Astrocyte (in vitro differentiated cells and primary cell): ENCODE data around the gene KRT31. TPM values are rescaled to one million over a fixed set of nuclear protein-coding genes. Genes with fewer than 3 reads are reported as not detected.

Source experiments
- DNase-seq: peaks from one replicate; pipeline ENCODE4 v3.0.0-alpha.2; 2010; ENCODE audit warnings: low read depth
- FAIRE-seq: peaks from 2 replicates; lab custom pipeline; 2011; peaks lifted over from hg19 to GRCh38; lab: Jason Lieb, UNC
- H2AFZ ChIP-seq: 2 replicates; pipeline ENCODE4 v1.6.0; 2012; ENCODE audit warnings: low read depth, low read length, inconsistent platforms
- H3K27ac ChIP-seq: 2 replicates; pipeline ENCODE4 v1.5.1; 2011; ENCODE audit warnings: low read depth, low read length, inconsistent platforms
- H3K27me3 ChIP-seq: 2 replicates; pipeline ENCODE4 v1.6.0; 2011; ENCODE audit warnings: low read length, inconsistent platforms; ENCODE audit not compliant: insufficient read depth
- H3K36me3 ChIP-seq: 2 replicates; pipeline ENCODE4 v1.5.1; 2011; ENCODE audit warnings: low read length, inconsistent platforms; ENCODE audit not compliant: insufficient read depth
- H3K4me1 ChIP-seq: 2 replicates; pipeline ENCODE4 v1.5.1; 2011; ENCODE audit warnings: low read length, inconsistent platforms; ENCODE audit not compliant: insufficient read depth
- H3K4me2 ChIP-seq: 2 replicates; pipeline ENCODE4 v1.6.0; 2012; ENCODE audit warnings: low read length, inconsistent platforms
- H3K4me3 ChIP-seq: 2 replicates; pipeline ENCODE4 v1.5.1; 2011; ENCODE audit warnings: low read depth, mild to moderate bottlenecking, low read length, inconsistent platforms; ENCODE audit not compliant: insufficient read depth
- H3K79me2 ChIP-seq: 2 replicates; pipeline ENCODE4 v1.6.0; 2012; ENCODE audit warnings: mild to moderate bottlenecking, low read length, inconsistent platforms; ENCODE audit not compliant: insufficient read depth
- H3K9ac ChIP-seq: 2 replicates; pipeline ENCODE4 v1.6.0; 2012; ENCODE audit warnings: mild to moderate bottlenecking, low read length, inconsistent platforms
- H3K9me3 ChIP-seq: 2 replicates; pipeline ENCODE4 v1.5.1; 2012; ENCODE audit warnings: low read depth, mild to moderate bottlenecking, low read length, inconsistent platforms; ENCODE audit not compliant: insufficient read depth
- H4K20me1 ChIP-seq: 2 replicates; pipeline ENCODE4 v1.6.0; 2012; ENCODE audit warnings: low read length, inconsistent platforms; ENCODE audit not compliant: insufficient read depth
- H3K27ac Mint-ChIP-seq: one replicate; pipeline ENCODE4 v1.8.0; 2021; ENCODE audit warnings: mild to moderate bottlenecking, mixed read lengths; ENCODE audit not compliant: unreplicated experiment
- H3K27me3 Mint-ChIP-seq: one replicate; pipeline ENCODE4 v1.8.0; 2021; ENCODE audit warnings: low read depth, mixed read lengths; ENCODE audit not compliant: unreplicated experiment
- H3K36me3 Mint-ChIP-seq: one replicate; pipeline ENCODE4 v1.8.0; 2021; ENCODE audit warnings: low read depth, mixed read lengths; ENCODE audit not compliant: unreplicated experiment
- H3K4me1 Mint-ChIP-seq: one replicate; pipeline ENCODE4 v1.8.0; 2021; ENCODE audit warnings: low read depth, mixed read lengths; ENCODE audit not compliant: unreplicated experiment
- H3K4me3 Mint-ChIP-seq: one replicate; pipeline ENCODE4 v1.8.0; 2021; ENCODE audit warnings: mild to moderate bottlenecking, moderate library complexity, mixed read lengths; ENCODE audit not compliant: unreplicated experiment
- H3K9me3 Mint-ChIP-seq: one replicate; pipeline ENCODE4 v1.8.0; 2021; ENCODE audit warnings: mild to moderate bottlenecking, mixed read lengths; ENCODE audit not compliant: unreplicated experiment
- EZH2 ChIP-seq: IDR thresholded peaks from 2 replicates; pipeline ENCODE4 v1.6.1; 2012; ENCODE audit warnings: mild to moderate bottlenecking, low read length, inconsistent platforms; ENCODE audit not compliant: insufficient read depth
- total RNA-seq: library from RNA; stranded (reverse); gene quantifications from 2 replicates; pipeline ENCODE4 v1.2.1, GENCODE V29; 2021
- TF ChIP-seq, protein P1 (sequence below): IDR thresholded peaks from 2 replicates; pipeline ENCODE4 v1.5.1; 2011; ENCODE audit warnings: low read depth, mild to moderate bottlenecking, inconsistent platforms, low read length, moderate library complexity; ENCODE audit not compliant: insufficient read depth

The KRT31 gene
- total RNA-seq, 1 donor from 2014 or later, result not detected

DNA sequence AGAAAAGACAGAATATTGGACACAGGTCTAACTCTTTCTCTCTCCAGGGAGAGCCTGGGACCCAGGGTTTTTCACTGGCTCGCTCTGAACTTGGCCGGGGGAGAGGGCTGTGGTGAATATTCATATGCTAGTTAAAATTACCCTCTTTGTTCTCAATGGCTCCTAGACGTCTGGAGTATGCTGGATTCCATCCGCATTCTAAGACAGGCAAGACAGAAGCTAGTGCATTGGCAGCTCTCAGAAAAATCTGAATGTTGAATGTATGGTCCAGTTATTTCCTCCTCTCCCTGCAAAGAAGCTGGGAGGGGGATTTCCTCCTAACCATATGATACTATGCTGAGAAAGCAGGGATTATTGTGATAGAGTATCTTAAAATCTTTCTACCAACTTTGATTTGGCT lies 9.7 kb downstream of the KRT31 start:
- Histone ChIP-seq H3K4me1 (peaks cover under 1% of the 10 kb centered on the region), H3K27me3 (no peaks in the 10 kb centered on the region), H3K36me3 (no peaks in the 10 kb centered on the region), H3K4me3 (no peak overlapping the region), H3K9ac (no peak overlapping the region), H3K27ac (no peak overlapping the region), H2AFZ (no peak overlapping the region), H3K9me3 (no peaks in the 10 kb centered on the region), H4K20me1 (no peaks in the 10 kb centered on the region), H3K79me2 (no peaks in the 10 kb centered on the region), H3K4me2 (no peak overlapping the region)
- Mint-ChIP-seq H3K9me3 (peaks cover 7% of the 10 kb centered on the region), H3K27me3 (no peaks in the 10 kb centered on the region), H3K27ac (no peak overlapping the region), H3K4me1 (peaks cover 9% of the 10 kb centered on the region), H3K4me3 (no peak overlapping the region), H3K36me3 (no peaks in the 10 kb centered on the region)
- DNase-seq, result no peak
- FAIRE-seq, result no peak
- no peak for TF ChIP-seq EZH2
- TF ChIP-seq, protein P1, sequence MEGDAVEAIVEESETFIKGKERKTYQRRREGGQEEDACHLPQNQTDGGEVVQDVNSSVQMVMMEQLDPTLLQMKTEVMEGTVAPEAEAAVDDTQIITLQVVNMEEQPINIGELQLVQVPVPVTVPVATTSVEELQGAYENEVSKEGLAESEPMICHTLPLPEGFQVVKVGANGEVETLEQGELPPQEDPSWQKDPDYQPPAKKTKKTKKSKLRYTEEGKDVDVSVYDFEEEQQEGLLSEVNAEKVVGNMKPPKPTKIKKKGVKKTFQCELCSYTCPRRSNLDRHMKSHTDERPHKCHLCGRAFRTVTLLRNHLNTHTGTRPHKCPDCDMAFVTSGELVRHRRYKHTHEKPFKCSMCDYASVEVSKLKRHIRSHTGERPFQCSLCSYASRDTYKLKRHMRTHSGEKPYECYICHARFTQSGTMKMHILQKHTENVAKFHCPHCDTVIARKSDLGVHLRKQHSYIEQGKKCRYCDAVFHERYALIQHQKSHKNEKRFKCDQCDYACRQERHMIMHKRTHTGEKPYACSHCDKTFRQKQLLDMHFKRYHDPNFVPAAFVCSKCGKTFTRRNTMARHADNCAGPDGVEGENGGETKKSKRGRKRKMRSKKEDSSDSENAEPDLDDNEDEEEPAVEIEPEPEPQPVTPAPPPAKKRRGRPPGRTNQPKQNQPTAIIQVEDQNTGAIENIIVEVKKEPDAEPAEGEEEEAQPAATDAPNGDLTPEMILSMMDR, result no peak

DNA sequence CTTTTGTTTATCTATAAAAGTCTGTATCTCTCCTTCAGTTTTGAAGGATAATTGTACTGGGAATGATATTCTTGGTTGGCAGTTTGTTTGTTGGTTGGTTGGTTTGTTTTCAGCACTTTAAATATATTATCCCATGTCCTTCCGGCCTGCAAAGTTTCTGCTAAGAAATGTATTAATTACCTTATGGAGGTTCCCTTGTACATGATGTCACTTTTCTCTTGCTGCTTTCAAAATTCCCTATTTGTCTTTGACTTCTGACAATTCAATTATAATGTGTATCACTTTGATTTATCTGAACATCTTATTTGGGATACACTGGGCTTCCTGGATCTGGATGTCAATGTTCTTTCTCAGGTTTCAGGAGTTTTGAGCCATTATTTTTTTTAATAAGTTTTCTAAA lies 11.2 kb downstream of the KRT31 start:
- no peak overlapping the region for H3K9ac ChIP-seq
- H3K36me3 Mint-ChIP-seq, result no peaks in the 10 kb centered on the region
- no peaks in the 10 kb centered on the region for H3K9me3 ChIP-seq
- no peak overlapping the region for H3K27ac Mint-ChIP-seq
- no peak overlapping the region for H3K4me2 ChIP-seq
- no peak overlapping the region for H3K27ac ChIP-seq
- H3K4me1 Mint-ChIP-seq, result peaks cover 2% of the 10 kb centered on the region
- no peaks in the 10 kb centered on the region for H3K27me3 Mint-ChIP-seq
- FAIRE-seq, result no peak
- H3K36me3 ChIP-seq, result no peaks in the 10 kb centered on the region
- H3K4me3 ChIP-seq, result no peak overlapping the region
- no peak overlapping the region for H3K4me3 Mint-ChIP-seq
- H2AFZ ChIP-seq, result no peak overlapping the region
- no peak for DNase-seq
- no peaks in the 10 kb centered on the region for H3K27me3 ChIP-seq
- H3K4me1 ChIP-seq, result no peaks in the 10 kb centered on the region
- H3K79me2 ChIP-seq, result no peaks in the 10 kb centered on the region
- no peaks in the 10 kb centered on the region for H4K20me1 ChIP-seq
- peaks cover 7% of the 10 kb centered on the region for H3K9me3 Mint-ChIP-seq
- TF ChIP-seq, protein P1, result no peak
- no peak for TF ChIP-seq EZH2

DNA sequence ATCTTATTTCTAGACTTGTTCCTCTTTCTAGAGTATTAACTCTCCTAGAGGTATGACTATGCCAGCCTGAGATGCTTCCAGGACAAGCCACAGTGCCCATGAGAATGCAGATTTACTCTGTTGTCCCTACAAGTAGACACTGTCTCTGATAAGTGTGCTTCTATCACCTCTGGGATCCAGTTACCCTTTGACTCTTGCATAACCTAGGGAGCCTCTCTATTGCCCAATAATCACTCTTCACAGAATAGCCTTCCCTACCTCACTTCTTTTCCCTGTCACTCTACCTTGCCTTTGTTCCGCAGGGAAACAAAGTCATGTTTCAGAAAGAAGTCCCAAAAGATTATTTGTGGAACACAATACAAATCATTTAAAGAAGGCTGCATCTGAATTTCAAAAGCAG lies 13.7 kb downstream of the KRT31 start:
- H3K4me1 ChIP-seq, result peaks cover 5% of the 10 kb centered on the region
- FAIRE-seq, result no peak

More for the DNA sequence above, 13.7 kb downstream of the KRT31 start:
- H3K27ac ChIP-seq, result no peak overlapping the region
- no peaks in the 10 kb centered on the region for H3K36me3 Mint-ChIP-seq
- no peaks in the 10 kb centered on the region for H3K27me3 Mint-ChIP-seq
- no peaks in the 10 kb centered on the region for H3K27me3 ChIP-seq
- H3K9ac ChIP-seq, result no peak overlapping the region
- DNase-seq, result no peak
- no peaks in the 10 kb centered on the region for H3K79me2 ChIP-seq
- no peak overlapping the region for H3K27ac Mint-ChIP-seq
- H3K9me3 Mint-ChIP-seq, result peaks cover 15% of the 10 kb centered on the region
- H3K36me3 ChIP-seq, result no peaks in the 10 kb centered on the region
- H4K20me1 ChIP-seq, result no peaks in the 10 kb centered on the region
- H3K4me1 Mint-ChIP-seq, result peaks cover 7% of the 10 kb centered on the region
- H2AFZ ChIP-seq, result no peak overlapping the region
- H3K4me2 ChIP-seq, result no peak overlapping the region
- no peak overlapping the region for H3K4me3 Mint-ChIP-seq
- H3K4me3 ChIP-seq, result no peak overlapping the region
- H3K9me3 ChIP-seq, result no peaks in the 10 kb centered on the region
- TF ChIP-seq, protein P1, result no peak
- no peak for TF ChIP-seq EZH2
